Endometrial microvascular endothelial cells (primary cell): ENCODE data around the gene STK35. TPM values are rescaled to one million over a fixed set of nuclear protein-coding genes. Genes with fewer than 3 reads are reported as not detected.

Experiments
- in situ Hi-C: cut with HindIII; loops from 2 replicates; pipeline ENCODE4 v1.10.0; 2017; ENCODE audit warnings: low sequenced_read_pairs, low pct_unique_long_range_greater_than_20kb; ENCODE audit errors: inconsistent ontology term
- total RNA-seq: library from RNA; depleted of rRNA; stranded (reverse); fragments of >200 nt; gene quantifications from one replicate; pipeline ENCODE4 v1.2.3, GENCODE V29; 2015; ENCODE audit errors: inconsistent ontology term

STK35 gene
- total RNA-seq, 1 donor from 2014 or later: 11.2 TPM

GRCh38 chr20:2102585-2103460 lies 1.2 kb downstream of the STK35 start:
- in situ Hi-C loops: no loop called here

- in situ Hi-C loops: no loop called here
Observed at GRCh38 chr20:2103461-2104153, 2.0 kb downstream of the STK35 start.

GRCh38 chr20:2104236-2104635 lies 2.6 kb downstream of the STK35 start:
- in situ Hi-C loops: no loop called here

GRCh38 chr20:2108498-2108897 lies 6.9 kb downstream of the STK35 start:
- in situ Hi-C loops: no loop called here

GRCh38 chr20:2108987-2109386 lies 7.4 kb downstream of the STK35 start:
- in situ Hi-C loops: no loop called here

GRCh38 chr20:2109425-2110210 lies 8.0 kb downstream of the STK35 start:
- in situ Hi-C loops: no loop called here

- in situ Hi-C loops: no loop called here
Observed at GRCh38 chr20:2112910-2113309, 11.3 kb downstream of the STK35 start.

- in situ Hi-C loops: no loop called here
Observed at GRCh38 chr20:2114127-2114959, 12.7 kb downstream of the STK35 start.

- in situ Hi-C loops: no loop called here
Observed at GRCh38 chr20:2114990-2115681, 13.5 kb downstream of the STK35 start.

GRCh38 chr20:2116170-2116940 lies 14.7 kb downstream of the STK35 start:
- in situ Hi-C loops: no loop called here

- in situ Hi-C loops: no loop called here
Observed at GRCh38 chr20:2118783-2119182, 17.2 kb downstream of the STK35 start.

- in situ Hi-C loops: no loop called here
Observed at GRCh38 chr20:2122936-2123335, 21.3 kb downstream of the STK35 start.

- in situ Hi-C loops: no loop called here
Observed at GRCh38 chr20:2123720-2124119, 22.1 kb downstream of the STK35 start.

GRCh38 chr20:2124564-2125213 lies 23.1 kb downstream of the STK35 start:
- in situ Hi-C loops: no loop called here

GRCh38 chr20:2125474-2126112 lies 24.0 kb downstream of the STK35 start:
- in situ Hi-C loops: no loop called here

GRCh38 chr20:2127238-2127637 lies 25.6 kb downstream of the STK35 start:
- in situ Hi-C loops: no loop called here

GRCh38 chr20:2128542-2128941 lies 26.9 kb downstream of the STK35 start:
- in situ Hi-C loops: no loop called here
